Fibroblast of skin of abdomen (primary cell): ENCODE measurements around the gene ATP4B.

Source experiments
- DNase-seq: peaks from one replicate; pipeline ENCODE4 v3.0.0-alpha.2; 2013

ATP4B gene

DNA sequence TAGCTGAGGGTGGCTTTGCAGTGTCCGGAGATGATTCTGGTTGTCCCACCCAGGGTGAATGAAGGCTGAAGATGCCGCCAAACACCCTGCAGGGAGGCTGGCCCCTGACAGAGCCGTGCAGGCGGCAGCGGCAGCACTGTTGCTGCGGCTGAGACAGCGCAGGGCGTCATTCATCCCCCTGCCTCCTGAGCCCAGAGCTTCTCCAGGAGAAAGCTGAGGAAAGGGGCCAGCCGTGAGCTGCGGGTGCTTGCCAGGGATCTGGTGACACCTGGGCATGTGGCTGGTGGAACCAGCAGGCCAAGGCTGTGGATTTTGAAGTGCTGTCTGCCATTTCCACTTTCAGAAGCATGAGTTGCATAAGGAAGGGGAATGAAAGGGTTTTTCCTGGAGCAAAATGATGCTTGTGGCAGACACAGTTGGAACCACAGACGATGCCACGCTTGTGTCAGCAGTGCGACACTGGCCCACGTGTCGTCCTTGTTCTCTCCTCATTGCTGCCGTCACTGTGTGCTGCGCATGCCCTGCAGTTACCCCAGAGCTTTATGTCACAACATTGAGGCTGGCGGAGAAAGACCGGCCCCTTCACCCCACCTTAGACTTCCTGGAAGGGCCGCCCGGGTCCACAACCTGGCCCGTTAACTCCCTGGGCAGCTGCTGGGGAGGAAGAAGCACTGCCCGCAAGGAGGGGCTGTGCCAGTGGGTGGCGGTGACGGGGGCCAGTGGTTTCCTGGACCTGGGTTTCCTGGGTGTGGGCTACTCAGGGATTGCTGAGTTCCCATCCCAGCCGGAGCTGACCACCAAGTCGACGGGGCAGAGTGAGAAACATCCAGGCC is 50.7 kb downstream of the ATP4B start:
- no peak for DNase-seq

DNA sequence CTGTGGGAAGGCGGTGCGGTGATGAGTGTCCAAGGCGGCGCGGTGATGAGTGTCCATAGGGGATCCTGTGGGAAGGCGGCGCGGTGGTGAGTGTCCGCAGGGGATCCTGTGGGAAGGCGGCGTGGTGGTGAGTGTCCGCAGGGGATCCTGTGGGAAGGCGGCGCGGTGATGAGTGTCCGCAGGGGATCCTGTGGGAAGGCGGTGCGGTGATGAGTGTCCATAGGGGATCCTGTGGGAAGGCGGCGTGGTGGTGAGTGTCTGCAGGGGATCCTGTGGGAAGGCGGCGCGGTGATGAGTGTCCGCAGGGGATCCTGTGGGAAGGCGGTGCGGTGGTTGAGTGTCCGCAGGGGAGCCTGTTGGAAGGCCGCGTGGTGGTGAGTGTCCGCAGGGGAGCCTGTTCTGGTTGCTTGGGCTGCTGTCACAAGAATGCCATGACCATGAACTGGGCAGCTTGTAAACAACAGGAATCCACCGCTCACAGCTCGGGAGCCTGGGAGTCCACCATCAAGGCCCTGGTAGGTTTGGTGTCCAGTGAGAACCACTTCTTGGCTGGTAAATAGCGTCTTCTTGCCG is 52.0 kb downstream of the ATP4B start:
- no peak for DNase-seq

DNA sequence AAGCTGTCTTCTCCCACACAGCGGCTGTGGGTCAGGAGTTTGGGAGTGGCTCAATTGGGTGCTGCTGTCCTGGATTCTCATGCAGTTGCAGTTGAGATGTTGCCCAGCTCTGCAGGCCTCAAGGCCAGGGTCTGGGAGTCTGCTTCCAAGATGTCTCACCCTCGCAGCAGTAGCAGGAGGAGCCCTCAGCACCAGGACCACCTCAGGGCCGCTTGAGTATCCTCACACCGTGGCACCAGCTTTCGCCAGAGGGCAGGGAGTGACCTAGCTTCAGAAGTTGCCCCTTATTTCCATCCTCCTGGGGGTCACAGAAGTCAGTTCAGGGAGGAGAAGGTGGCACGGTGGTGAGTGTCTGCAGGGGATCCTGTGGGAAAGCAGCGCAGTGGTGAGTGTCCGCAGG is 52.5 kb downstream of the ATP4B start:
- no peak for DNase-seq

DNA sequence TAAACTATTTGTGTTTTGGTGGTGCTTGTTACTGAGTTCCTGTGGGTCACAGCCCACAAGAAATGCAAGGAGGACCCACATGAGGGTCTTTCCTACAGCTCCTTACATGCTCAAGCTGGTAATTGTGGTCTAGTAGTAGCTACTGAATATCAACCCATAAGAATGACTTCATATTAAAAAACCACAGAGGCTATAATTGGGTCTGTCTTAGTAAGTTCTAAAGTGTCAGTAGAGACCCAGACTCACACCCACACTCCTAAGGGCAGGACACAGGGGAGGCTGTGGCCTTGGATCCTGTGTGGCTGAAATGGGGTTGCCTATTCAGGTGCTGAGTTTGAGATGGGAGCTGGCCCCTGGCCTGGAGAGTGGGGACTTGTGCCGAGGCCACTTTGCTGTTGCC is 53.8 kb downstream of the ATP4B start:
- no peak for DNase-seq

DNA sequence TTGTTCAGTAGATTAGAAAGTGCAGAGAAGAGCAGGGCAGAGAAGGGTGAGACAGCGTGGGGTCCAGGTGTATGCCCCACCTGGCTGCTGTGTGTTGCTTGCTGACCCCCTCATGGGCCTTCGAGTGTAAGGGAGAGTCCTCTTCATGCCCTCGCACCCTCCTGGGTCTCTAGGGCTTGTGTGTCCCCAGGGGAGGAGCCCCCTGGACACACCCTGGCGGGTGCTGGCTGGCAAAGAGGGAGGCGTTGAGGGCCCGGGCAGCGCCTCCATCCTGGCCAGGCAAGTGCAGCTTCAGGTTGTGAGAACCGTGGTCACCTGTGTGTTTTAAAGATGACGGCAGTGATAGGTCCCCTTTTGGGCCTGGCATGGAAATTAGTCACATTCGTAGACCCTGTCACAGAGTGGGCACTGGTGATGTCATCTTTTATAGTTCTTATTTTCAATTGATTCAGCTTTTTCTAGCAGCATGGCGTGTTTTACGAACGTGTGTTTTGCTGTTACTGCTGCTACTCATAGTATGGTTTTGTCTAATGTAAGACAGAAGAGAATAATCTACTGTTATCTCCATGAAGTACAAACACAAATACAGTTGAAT is 54.8 kb downstream of the ATP4B start:
- no peak for DNase-seq

DNA sequence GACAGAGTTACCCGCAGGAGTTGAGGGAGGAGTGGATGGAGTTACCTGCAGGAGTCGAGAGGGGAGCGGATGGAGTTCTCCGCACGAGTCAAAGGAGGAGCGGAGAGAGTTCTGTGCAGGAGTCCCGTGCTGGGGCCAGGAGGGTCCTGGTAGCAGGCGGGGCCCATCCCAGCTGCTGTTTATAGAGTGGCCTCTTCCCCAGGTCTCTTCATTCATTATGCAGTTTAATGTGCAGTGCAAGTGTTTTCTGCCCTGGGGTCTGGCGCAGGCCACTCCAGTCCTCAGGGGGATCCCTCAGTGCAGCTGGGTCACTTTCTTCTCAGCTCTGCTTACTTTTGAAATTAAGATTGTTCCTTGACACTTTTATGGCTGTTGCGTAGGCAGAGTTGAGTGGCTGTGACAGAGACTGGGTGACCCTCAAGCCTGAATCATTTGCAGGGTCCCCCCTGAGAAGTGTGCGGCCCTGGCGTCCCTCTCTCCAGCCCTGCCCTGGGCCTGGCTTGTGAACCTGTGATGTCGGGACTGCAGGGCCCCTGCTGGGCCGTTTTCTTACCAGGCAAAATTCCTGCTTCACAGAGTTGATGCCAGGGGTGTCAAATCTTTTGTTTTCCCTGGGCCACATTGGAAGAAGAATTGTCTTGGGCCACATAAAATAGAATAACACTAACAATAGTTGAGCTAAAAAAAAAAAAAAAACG is 55.6 kb downstream of the ATP4B start:
- DNase-seq = no peak

DNA sequence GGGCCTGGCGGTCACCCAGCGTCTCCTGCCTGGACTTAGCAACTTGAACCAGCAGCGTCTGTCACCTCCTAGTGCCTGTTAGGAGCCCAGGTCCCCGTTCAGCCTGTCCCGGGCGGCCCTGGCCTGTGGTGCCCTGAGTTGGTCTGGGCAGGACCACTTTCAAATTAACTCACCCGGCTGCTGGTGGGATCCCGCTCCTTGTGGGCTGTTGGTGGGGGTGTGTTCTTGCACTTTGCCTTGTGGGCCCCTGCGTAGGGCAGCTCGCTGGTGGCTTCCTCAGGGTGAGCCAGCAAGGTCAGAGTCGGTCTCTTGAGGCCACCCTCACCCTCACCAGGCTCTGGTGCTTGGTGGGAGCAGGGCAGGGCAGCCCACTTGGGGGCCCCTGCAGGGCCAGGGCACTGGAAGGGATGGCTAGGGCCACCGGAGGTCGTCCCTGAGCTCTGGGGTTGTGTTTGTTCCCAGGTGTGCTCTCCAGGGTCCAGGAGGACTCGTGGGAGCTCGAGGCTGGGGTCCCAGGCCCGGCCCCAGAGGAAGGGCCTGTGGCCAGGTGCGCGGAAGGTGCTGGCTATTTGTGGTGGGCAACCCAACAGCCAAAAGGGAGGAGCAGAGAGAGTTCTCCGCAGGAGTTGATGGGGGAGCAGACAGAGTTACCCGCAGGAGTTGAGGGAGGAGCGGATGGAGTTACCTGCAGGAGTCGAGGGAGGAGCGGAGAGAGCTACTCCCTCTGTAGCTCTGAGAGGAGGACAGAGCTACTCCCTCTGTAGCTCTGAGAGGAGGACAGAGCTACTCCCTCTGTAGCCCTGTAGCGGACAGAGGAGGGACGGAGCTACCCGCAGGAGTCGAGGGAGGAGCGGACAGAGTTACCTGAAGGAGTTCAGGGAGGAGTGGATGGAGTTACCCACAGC is 56.6 kb downstream of the ATP4B start:
- DNase-seq = no peak

DNA sequence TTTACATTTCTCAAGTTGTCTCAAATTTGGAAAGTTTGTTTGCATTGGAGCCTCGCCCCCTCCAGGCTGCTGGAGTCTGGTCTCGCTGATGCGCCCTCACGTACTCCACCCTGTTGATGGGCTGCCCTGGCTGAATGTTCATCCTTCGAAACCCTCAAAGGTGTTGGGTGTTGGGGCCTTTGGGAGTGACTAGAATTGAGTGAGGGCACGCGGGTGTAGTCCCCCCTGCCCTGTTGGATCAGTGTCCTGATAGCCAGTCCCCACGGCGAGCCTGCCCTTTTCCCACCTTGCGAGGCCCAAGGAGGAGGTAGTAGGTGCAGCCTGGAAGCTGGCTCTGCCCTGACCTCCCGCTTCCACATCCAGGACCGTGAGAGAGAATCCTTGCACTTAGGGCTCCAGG is 58.6 kb downstream of the ATP4B start:
- DNase-seq = no peak
